B cell (primary cell): ENCODE data around the gene CATSPERD. TPM values are rescaled to one million over a fixed set of nuclear protein-coding genes. Genes with fewer than 3 reads are reported as not detected.

ENCODE experiments used
- ATAC-seq: fragments of 200-7000 bp; cut with Tn5 transposase; one replicate; pipeline ENCODE4 v1.10.0; 2021; ENCODE audit warnings: low read depth, mild to moderate bottlenecking, moderate number of reproducible peaks, moderate library complexity
- CTCF ChIA-PET: fragments of 350-600 bp; sonication (Branson Sonifier 250); formaldehyde crosslinking; loops from one replicate; lab custom pipeline; 2021; ENCODE audit warnings: antibody characterized with exemption, inconsistent platforms; lab: Charles Lee
- POLR2A ChIA-PET: fragments of 350-600 bp; sonication (Branson Sonifier 250); formaldehyde crosslinking; loops from one replicate; lab custom pipeline; 2021; ENCODE audit warnings: antibody characterized with exemption; lab: Charles Lee
- DNase-seq: peaks from one replicate; pipeline ENCODE4 v3.0.0; 2013
- H2AFZ ChIP-seq: 2 replicates; pipeline ENCODE4 v1.6.1; 2012; ENCODE audit warnings: mild to moderate bottlenecking, low read depth, low read length; ENCODE audit not compliant: insufficient read depth, poor library complexity, severe bottlenecking
- H3K27ac ChIP-seq, 2 donors: 1 replicate in 1 of 2; 2 replicates in 1 of 2; pipeline ENCODE4 v1.5.1; 2012 to 2013; ENCODE audit warnings: low read length in 2 of 2, mild to moderate bottlenecking in 2 of 2, moderate library complexity in 1 of 2
- H3K27me3 ChIP-seq, 4 experiments: fragments of 200-600 bp in 1 of 4; sonication (generic) in 1 of 4; replicated peaks in 1 of 4; 1 replicate in 2 of 4; 2 replicates in 2 of 4; pipeline versions ENCODE4 v1.6.1 to v1.7.0; 2013 to 2016; ENCODE audit warnings: low read length in 3 of 4, mild to moderate bottlenecking in 2 of 4, mixed read lengths in 1 of 4, moderate library complexity in 1 of 4; ENCODE audit not compliant: insufficient read depth in 4 of 4, control insufficient read depth in 3 of 4; ENCODE audit errors: control extremely low read depth in 1 of 4
- H3K36me3 ChIP-seq, 2 experiments: replicated peaks in 1 of 2; 1 replicate in 1 of 2; 2 replicates in 1 of 2; pipeline versions ENCODE4 v1.6.1 to v1.7.1; 2013; ENCODE audit warnings: low read length in 1 of 2; ENCODE audit not compliant: insufficient read depth in 2 of 2, control insufficient read depth in 1 of 2; ENCODE audit errors: control extremely low read depth in 1 of 2, extremely low read depth in 1 of 2
- H3K4me1 ChIP-seq, 2 donors: fragments of 200-600 bp in 1 of 2; sonication (generic) in 1 of 2; 1 replicate in 1 of 2; 2 replicates in 1 of 2; pipeline versions ENCODE4 v1.5.1 to v1.6.1; 2013 to 2017; ENCODE audit warnings: low read length in 2 of 2; ENCODE audit not compliant: control insufficient read depth in 2 of 2, insufficient read depth in 2 of 2
- H3K4me2 ChIP-seq: replicated peaks from 2 replicates; pipeline ENCODE3; 2012; ENCODE audit warnings: mild to moderate bottlenecking, low read depth, low read length; ENCODE audit not compliant: poor library complexity, severe bottlenecking
- H3K4me3 ChIP-seq, 5 experiments: fragments of 200-600 bp in 1 of 5; sonication (generic) in 1 of 5; 1 replicate in 3 of 5; 2 replicates in 2 of 5; pipeline versions ENCODE4 v1.5.1 to v1.7.0; 2011 to 2016; ENCODE audit warnings: low read length in 4 of 5, mild to moderate bottlenecking in 4 of 5, low read depth in 2 of 5, control low read depth in 1 of 5, moderate library complexity in 1 of 5; ENCODE audit not compliant: insufficient read depth in 1 of 5; ENCODE audit errors: control extremely low read depth in 1 of 5, extremely low read depth in 1 of 5
- H3K79me2 ChIP-seq: fragments of 200-600 bp; sonication (generic); one replicate; pipeline ENCODE4 v1.6.0; 2016; ENCODE audit warnings: low read length; ENCODE audit not compliant: control insufficient read depth, insufficient read depth
- H3K9ac ChIP-seq: fragments of 200-600 bp; sonication (generic); 2 replicates; pipeline ENCODE4 v1.6.1; 2017; ENCODE audit warnings: mild to moderate bottlenecking, low read length, moderate library complexity
- H3K9me3 ChIP-seq, 3 donors: one replicate each; pipeline versions ENCODE4 v1.6.1 to v1.7.1; 2013; ENCODE audit warnings: low read length in 2 of 3; ENCODE audit not compliant: control insufficient read depth in 2 of 3, insufficient read depth in 1 of 3; ENCODE audit errors: control extremely low read depth in 1 of 3
- H4K20me1 ChIP-seq: 2 replicates; pipeline ENCODE4 v1.6.0; 2012; ENCODE audit warnings: mild to moderate bottlenecking, low read length; ENCODE audit not compliant: insufficient read depth, control insufficient read depth, poor library complexity, severe bottlenecking
- H3K27ac Mint-ChIP-seq: one replicate; pipeline ENCODE4 v1.8.0; 2021; ENCODE audit warnings: mixed read lengths
- H3K27me3 Mint-ChIP-seq: one replicate; pipeline ENCODE4 v1.8.0; 2021; ENCODE audit warnings: mixed read lengths
- H3K4me1 Mint-ChIP-seq: one replicate; pipeline ENCODE4 v1.8.0; 2021; ENCODE audit warnings: mixed read lengths
- H3K4me3 Mint-ChIP-seq: one replicate; pipeline ENCODE4 v1.8.0; 2021; ENCODE audit warnings: mixed read lengths
- H3K9me3 Mint-ChIP-seq: one replicate; pipeline ENCODE4 v1.8.0; 2022; ENCODE audit warnings: mixed read lengths; ENCODE audit not compliant: insufficient read depth
- EZH2 ChIP-seq: IDR thresholded peaks from 2 replicates; pipeline ENCODE4 v1.6.1; 2012; ENCODE audit warnings: borderline replicate concordance, low read depth, mild to moderate bottlenecking, moderate library complexity, low read length; ENCODE audit not compliant: insufficient read depth, poor library complexity, severe bottlenecking
- WGBS: methylation state at CpG from one replicate; pipeline ENCODE4 v1.1.5; 2013; ENCODE audit warnings: missing lambda C conversion rate; ENCODE audit not compliant: insufficient coverage; 5-methylcytosine and 5-hydroxymethylcytosine counted together
- intact Hi-C: fragments of 100-400 bp; cut with micrococcal nuclease; formaldehyde crosslinking; loops from one replicate; pipeline ENCODE4 v1.10.0; 2022
- polyA plus RNA-seq: library from polyadenylated mRNA; depleted of rRNA; stranded (reverse); fragments of >200 nt; gene quantifications from 2 replicates; pipeline ENCODE4 v1.2.3, GENCODE V29; 2012
- total RNA-seq, 2 donors: library from RNA; stranded (reverse); fragments of 120-200 nt in 1 of 2; gene quantifications; 1 replicate in 1 of 2; 2 replicates in 1 of 2; pipeline versions ENCODE4 v1.2.3 to v1.2.4, GENCODE V29; 2013 to 2022
- TF ChIP-seq, protein P1 (sequence below): fragments of 200-600 bp; IDR thresholded peaks from one replicate; pipeline ENCODE4 v1.8.0; 2022; ENCODE audit warnings: antibody characterized with exemption, mild to moderate bottlenecking

The CATSPERD gene
- total and polyA plus RNA-seq, 2 donors (not counting 1 experiment from before 2014, with no cell fraction given): not detected

DNA sequence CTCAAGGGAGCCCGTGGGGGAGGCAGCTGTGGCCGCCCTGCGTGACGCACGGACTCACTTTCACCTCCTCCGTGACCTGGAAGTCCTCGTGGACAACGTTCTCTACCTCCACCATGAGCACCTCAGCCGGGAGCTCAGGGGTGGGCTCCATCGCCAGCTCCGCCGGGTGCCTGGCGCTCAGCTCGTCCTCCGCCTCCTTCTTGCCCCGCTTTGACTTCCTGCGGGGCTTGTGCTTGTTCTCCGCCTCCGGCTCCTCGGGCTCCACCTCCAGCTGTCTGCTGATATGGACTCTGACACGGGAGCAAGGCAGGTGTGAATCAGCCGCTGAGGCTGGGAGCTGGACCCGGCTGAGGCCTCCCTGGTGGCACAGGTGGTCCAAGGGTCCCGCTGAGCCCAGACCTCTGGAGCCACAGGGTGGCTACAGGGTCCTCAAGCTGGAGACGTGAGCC lies 8.7 kb upstream of the CATSPERD start:
- Histone ChIP-seq H3K27me3 (no peaks in the 10 kb centered on the region), H3K4me3 (no peak overlapping the region), H3K4me2 (no peak overlapping the region), H2AFZ (no peak overlapping the region), H3K9me3 (no peaks in the 10 kb centered on the region), H3K79me2 (peaks cover 18% of the 10 kb centered on the region), H3K4me1 (no peaks in the 10 kb centered on the region), H3K9ac (no peak overlapping the region), H4K20me1 (peaks cover 26% of the 10 kb centered on the region), H3K27ac (no peak overlapping the region), H3K36me3 (peaks cover 0 to 42% of the 10 kb centered on the region in 2 experiments)
- Mint-ChIP-seq H3K4me1 (peaks cover 3% of the 10 kb centered on the region), H3K27me3 (no peaks in the 10 kb centered on the region), H3K9me3 (no peaks in the 10 kb centered on the region), H3K27ac (no peak overlapping the region), H3K4me3 (no peak overlapping the region)
- 96% methylated on average over 25 of the region's 25 CpGs for WGBS
- DNase-seq: no peak
- CTCF ChIA-PET: interaction anchor here (0.7 to 1.2 kb wide), 2 partner anchors 9 to 25 kb away, joined by 3 read pairs; partner anchors contain the start of gene CATSPERD
- TF ChIP-seq, protein P1, sequence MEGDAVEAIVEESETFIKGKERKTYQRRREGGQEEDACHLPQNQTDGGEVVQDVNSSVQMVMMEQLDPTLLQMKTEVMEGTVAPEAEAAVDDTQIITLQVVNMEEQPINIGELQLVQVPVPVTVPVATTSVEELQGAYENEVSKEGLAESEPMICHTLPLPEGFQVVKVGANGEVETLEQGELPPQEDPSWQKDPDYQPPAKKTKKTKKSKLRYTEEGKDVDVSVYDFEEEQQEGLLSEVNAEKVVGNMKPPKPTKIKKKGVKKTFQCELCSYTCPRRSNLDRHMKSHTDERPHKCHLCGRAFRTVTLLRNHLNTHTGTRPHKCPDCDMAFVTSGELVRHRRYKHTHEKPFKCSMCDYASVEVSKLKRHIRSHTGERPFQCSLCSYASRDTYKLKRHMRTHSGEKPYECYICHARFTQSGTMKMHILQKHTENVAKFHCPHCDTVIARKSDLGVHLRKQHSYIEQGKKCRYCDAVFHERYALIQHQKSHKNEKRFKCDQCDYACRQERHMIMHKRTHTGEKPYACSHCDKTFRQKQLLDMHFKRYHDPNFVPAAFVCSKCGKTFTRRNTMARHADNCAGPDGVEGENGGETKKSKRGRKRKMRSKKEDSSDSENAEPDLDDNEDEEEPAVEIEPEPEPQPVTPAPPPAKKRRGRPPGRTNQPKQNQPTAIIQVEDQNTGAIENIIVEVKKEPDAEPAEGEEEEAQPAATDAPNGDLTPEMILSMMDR: no peak
- no peak for TF ChIP-seq EZH2
- intact Hi-C loops: no loop called here
- no peak for ATAC-seq
- POLR2A ChIA-PET: no interaction called here

DNA sequence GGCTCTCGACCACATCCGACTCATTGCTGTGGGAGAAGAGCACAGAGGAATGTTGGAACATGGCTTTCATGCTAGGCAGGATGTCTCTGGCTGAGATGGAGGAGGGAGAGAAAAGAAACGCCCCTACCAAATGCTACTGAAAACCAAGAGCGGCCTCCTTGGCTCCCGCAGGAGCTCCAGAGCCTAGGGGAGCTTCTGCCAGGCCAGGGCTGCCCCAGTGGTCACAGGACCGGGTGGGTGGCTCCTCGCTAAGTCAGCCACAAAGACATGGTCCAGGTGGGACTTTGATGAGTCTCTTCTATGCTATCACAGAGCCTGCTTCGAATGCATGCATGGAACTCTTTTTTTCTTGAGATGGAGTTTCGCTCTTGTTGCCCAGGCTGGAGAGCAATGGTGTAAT lies 7.2 kb upstream of the CATSPERD start:
- no peak overlapping the region for H2AFZ ChIP-seq
- DNase-seq (no peak), ATAC-seq (no peak)
- H3K4me1 ChIP-seq: peaks cover 0 to 5% of the 10 kb centered on the region in 2 donors
- no peak overlapping the region for H3K27ac Mint-ChIP-seq
- no peak overlapping the region for H3K4me3 ChIP-seq
- peaks cover 0 to 39% of the 10 kb centered on the region in 2 experiments for H3K36me3 ChIP-seq
- POLR2A ChIA-PET: no interaction called here
- H3K79me2 ChIP-seq: peaks cover 32% of the 10 kb centered on the region
- H3K9ac ChIP-seq: no peak overlapping the region
- peaks cover 13% of the 10 kb centered on the region for H3K4me1 Mint-ChIP-seq
- CTCF ChIA-PET: interaction anchor here (1.2 kb wide), 1 partner anchor 7 kb away, joined by 3 read pairs; the partner anchor contains the start of gene CATSPERD
- H3K27ac ChIP-seq: no peak overlapping the region
- no peak overlapping the region for H3K4me3 Mint-ChIP-seq
- no peaks in the 10 kb centered on the region for H3K27me3 ChIP-seq
- TF ChIP-seq EZH2: no peak
- TF ChIP-seq, protein P1: no peak
- H3K4me2 ChIP-seq: no peak overlapping the region
- H3K27me3 Mint-ChIP-seq: no peaks in the 10 kb centered on the region
- H3K9me3 ChIP-seq: no peaks in the 10 kb centered on the region
- WGBS: 98% methylated on average over 6 of the region's 9 CpGs
- intact Hi-C loops: no loop called here
- no peaks in the 10 kb centered on the region for H3K9me3 Mint-ChIP-seq
- peaks cover 36% of the 10 kb centered on the region for H4K20me1 ChIP-seq
